GM13977 (cell line): ENCODE results near the gene PSRC1.

ENCODE experiments used
- DNase-seq: peaks from one replicate; pipeline ENCODE4 v3.0.0; 2012; ENCODE audit warnings: low spot score
- CTCF ChIP-seq: IDR thresholded peaks from 2 replicates; pipeline ENCODE4 v1.5.1; 2012; ENCODE audit warnings: mild to moderate bottlenecking, control low read depth; ENCODE audit not compliant: insufficient read depth; ENCODE audit errors: extremely low read depth, missing control alignments
- in situ Hi-C: fragments of 300-500 bp; cut with MboI; formaldehyde crosslinking; loops from one replicate; pipeline ENCODE4 v1.12.0; 2022; ENCODE audit warnings: low sequenced_read_pairs, low pct_unique_long_range_greater_than_20kb, mixed read lengths, inconsistent platforms; ENCODE audit not compliant: unreplicated experiment

Gene PSRC1

GRCh38 chr1:109315288-109315687 is 32.3 kb upstream of the PSRC1 start:
- no peak for DNase-seq
- no peak for TF ChIP-seq CTCF
- in situ Hi-C loops, result no loop called here

GRCh38 chr1:109314795-109315194 is 31.9 kb upstream of the PSRC1 start:
- no peak for TF ChIP-seq CTCF
- DNase-seq, result no peak
- in situ Hi-C loops, result no loop called here

- in situ Hi-C loops, result no loop called here
- DNase-seq, result no peak
- no peak for TF ChIP-seq CTCF
These were observed 30.2 kb upstream of the PSRC1 start for GRCh38 chr1:109312978-109313775.

GRCh38 chr1:109312246-109312645 is 29.3 kb upstream of the PSRC1 start:
- in situ Hi-C loops, result no loop called here
- DNase-seq, result no peak
- TF ChIP-seq CTCF, result no peak

- in situ Hi-C loops, result no loop called here
- DNase-seq, result no peak
- no peak for TF ChIP-seq CTCF
These were observed 26.4 kb upstream of the PSRC1 start for GRCh38 chr1:109309347-109309746.

GRCh38 chr1:109307274-109308021 is 24.5 kb upstream of the PSRC1 start:
- no peak for TF ChIP-seq CTCF
- no peak for DNase-seq
- in situ Hi-C loops, result no loop called here
